Measurements from ENCODE around the gene SEMA4G. TPM values are rescaled to one million over a fixed set of nuclear protein-coding genes. Genes with fewer than 3 reads are reported as not detected.

Gene SEMA4G
- total RNA-seq, 4 donors from 2014 or later = 0.66 to 2.5 (median 1.4) TPM

DNA sequence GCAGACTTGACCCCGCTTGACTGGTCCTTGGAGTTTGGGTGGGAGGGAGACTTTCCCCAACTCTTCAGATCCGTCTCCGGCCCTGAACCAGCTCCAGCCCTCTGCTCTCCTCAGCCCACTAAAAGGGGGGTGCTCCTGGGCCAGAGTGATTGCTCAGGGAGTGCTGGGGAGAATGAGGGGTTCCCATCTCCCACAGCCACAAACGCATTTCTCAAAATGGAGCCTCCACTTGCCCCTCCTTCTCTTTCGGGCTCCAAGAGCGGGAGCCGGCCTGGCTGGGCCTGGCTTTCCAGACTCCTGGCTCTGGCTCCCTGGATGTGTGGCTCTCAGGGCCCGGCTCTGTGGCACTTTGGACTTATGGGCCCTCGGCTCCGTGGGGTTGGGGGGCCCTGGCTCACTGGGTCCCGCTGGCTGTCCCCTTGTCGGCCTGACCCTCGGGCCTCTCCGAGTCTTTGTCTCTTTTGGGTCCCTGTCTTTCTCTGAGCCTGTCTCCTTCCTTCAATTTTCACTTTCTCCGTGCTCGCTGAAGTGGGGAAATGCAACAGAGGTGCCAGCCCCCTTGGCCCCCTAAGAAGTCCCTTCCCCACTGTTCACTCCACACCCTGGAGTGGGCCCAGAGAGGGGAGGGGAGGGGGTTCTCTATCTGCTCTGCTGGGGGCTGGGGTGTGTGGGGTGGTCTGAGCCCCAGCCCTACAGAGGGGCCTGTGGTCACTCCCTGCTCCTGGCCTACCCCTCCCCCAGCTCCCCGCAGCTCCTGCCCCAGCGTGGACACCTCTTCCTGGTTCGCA, 31.0 kb downstream of the SEMA4G start:
- no peak for DNase-seq (ENCODE audit: extremely low spot score)
- under 1% methylated on average over 14 of the region's 19 CpGs for WGBS

DNA sequence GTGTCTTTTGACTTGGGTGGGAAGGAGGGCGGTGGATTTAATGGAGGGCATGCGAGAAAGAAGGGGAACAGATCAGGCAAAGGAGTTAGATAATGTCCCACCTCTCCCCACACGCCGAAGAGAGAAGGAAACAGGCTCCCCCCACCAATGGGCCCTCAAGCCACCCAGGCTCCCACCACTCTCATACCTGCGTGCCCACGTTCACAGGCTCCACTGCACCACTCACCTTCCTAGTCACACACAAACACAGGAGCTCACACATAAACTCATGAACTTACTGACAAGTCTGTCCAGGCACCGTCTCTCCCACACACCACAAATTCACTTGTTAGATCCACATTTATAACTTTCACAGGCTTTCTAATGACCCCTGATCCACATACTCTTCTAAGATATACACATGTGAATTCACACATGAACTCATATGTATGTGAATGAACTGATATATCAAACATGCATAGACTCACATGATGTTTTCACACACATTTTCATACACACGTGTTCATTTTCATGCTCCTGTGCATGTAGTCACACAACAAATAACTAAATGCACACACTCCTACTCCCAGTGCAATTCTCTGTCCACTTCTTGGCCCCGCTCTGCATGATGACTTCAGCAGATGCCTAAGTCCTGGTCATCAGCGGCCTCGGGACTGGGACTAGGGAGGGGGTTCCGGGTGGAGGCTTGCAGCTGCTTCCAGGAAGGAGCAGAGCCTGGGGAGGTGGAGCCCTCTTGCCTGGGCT, 31.8 kb downstream of the SEMA4G start:
- H3K4me3 ChIP-seq = peak overlapping the region; percentile 79 to 93 (median 84)
- no peaks in the 10 kb centered on the region for H3K9me3 ChIP-seq
- TF ChIP-seq, protein P1, sequence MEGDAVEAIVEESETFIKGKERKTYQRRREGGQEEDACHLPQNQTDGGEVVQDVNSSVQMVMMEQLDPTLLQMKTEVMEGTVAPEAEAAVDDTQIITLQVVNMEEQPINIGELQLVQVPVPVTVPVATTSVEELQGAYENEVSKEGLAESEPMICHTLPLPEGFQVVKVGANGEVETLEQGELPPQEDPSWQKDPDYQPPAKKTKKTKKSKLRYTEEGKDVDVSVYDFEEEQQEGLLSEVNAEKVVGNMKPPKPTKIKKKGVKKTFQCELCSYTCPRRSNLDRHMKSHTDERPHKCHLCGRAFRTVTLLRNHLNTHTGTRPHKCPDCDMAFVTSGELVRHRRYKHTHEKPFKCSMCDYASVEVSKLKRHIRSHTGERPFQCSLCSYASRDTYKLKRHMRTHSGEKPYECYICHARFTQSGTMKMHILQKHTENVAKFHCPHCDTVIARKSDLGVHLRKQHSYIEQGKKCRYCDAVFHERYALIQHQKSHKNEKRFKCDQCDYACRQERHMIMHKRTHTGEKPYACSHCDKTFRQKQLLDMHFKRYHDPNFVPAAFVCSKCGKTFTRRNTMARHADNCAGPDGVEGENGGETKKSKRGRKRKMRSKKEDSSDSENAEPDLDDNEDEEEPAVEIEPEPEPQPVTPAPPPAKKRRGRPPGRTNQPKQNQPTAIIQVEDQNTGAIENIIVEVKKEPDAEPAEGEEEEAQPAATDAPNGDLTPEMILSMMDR (IDR thresholded peaks at IDR 0.05) = peak in 1 of 3 experiments; percentile 21
- TF ChIP-seq POLR2A (IDR thresholded peaks at IDR 0.05; ENCODE audit: low read depth) (peak; percentile 63), POLR2AphosphoS5 (IDR thresholded peaks at IDR 0.05) (peak; percentile 98 to 99), EP300 (IDR thresholded peaks at IDR 0.05) (no peak)
- whole genome bisulfite sequencing = 13% methylated on average over 12 of the region's 12 CpGs
- H3K27me3 ChIP-seq = no peaks in the 10 kb centered on the region
- H3K36me3 ChIP-seq = peaks cover 16 to 39% (median 36%) of the 10 kb centered on the region in 4 donors
- H3K4me1 ChIP-seq = peaks cover 51 to 87% (median 73%) of the 10 kb centered on the region in 4 donors
- intact Hi-C loops (cut with DNase I) = no loop called here
- peak; percentile 97 for DNase-seq (ENCODE audit: extremely low spot score)
- H3K27ac ChIP-seq (replicated peaks in 1 of 4) = peak overlapping the region; percentile 98 to 100 (median 100)

More for the DNA sequence above, 31.0 kb downstream of the SEMA4G start:
- H3K36me3 ChIP-seq = peaks cover 9 to 31% (median 28%) of the 10 kb centered on the region in 4 donors
- no peaks in the 10 kb centered on the region for H3K9me3 ChIP-seq
- TF ChIP-seq POLR2A (IDR thresholded peaks at IDR 0.05; ENCODE audit: low read depth) = no peak
- TF ChIP-seq, protein P1 (IDR thresholded peaks at IDR 0.05) = no peak
- no peak for TF ChIP-seq EP300 (IDR thresholded peaks at IDR 0.05)
- TF ChIP-seq POLR2AphosphoS5 (IDR thresholded peaks at IDR 0.05) = no peak
- H3K27ac ChIP-seq (replicated peaks in 1 of 4) = peak overlapping the region; percentile 98 to 100 (median 100)
- H3K27me3 ChIP-seq = no peaks in the 10 kb centered on the region
- intact Hi-C loops (cut with DNase I) = no loop called here
- H3K4me1 ChIP-seq = peaks cover 50 to 81% (median 70%) of the 10 kb centered on the region in 4 donors
- H3K4me3 ChIP-seq = peak overlapping the region; percentile 79 to 93 (median 84)

- H3K4me1 ChIP-seq = peaks cover 46 to 86% (median 71%) of the 10 kb centered on the region in 4 donors
- peak overlapping the region; percentile 98 to 100 (median 100) for H3K27ac ChIP-seq (replicated peaks in 1 of 4)
- DNase-seq (ENCODE audit: extremely low spot score) = no peak
- TF ChIP-seq, protein P1 (IDR thresholded peaks at IDR 0.05) = no peak
- TF ChIP-seq POLR2A (IDR thresholded peaks at IDR 0.05; ENCODE audit: low read depth) (no peak), POLR2AphosphoS5 (IDR thresholded peaks at IDR 0.05) (no peak), EP300 (IDR thresholded peaks at IDR 0.05) (no peak)
- H3K9me3 ChIP-seq = no peaks in the 10 kb centered on the region
- H3K27me3 ChIP-seq = no peaks in the 10 kb centered on the region
- peaks cover 16 to 44% (median 41%) of the 10 kb centered on the region in 4 donors for H3K36me3 ChIP-seq
- intact Hi-C loops (cut with DNase I) = no loop called here
- 0% methylated on average over 3 of the region's 5 CpGs for WGBS
- H3K4me3 ChIP-seq = peak overlapping the region; percentile 79 to 93 (median 84)
These were observed 32.3 kb downstream of the SEMA4G start for GRCh38 chr10:101001659-101002035.

DNA sequence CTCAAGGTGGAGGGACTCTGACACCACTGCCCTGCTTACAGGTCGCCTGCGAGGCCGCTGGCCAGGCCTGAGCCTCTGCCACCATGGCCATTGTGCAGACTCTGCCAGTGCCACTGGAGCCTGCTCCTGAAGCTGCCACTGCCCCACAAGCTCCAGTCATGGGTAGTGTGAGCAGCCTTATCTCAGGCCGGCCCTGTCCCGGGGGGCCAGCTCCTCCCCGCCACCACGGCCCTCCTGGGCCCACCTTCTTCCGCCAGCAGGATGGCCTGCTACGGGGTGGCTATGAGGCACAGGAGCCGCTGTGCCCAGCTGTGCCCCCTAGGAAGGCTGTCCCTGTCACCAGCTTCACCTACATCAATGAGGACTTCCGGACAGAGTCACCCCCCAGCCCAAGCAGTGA, 33.2 kb downstream of the SEMA4G start:
- 89% methylated on average over 8 of the region's 11 CpGs for WGBS
- Histone ChIP-seq H3K27me3 (no peaks in the 10 kb centered on the region), H3K4me3 (no peak overlapping the region), H3K27ac (replicated peaks in 1 of 4) (peak overlapping the region; percentile 98 to 100 (median 100)), H3K4me1 (peaks cover 50 to 88% (median 74%) of the 10 kb centered on the region in 4 donors), H3K9me3 (no peaks in the 10 kb centered on the region), H3K36me3 (peaks cover 16 to 52% (median 50%) of the 10 kb centered on the region in 4 donors)
- no peak for DNase-seq (ENCODE audit: extremely low spot score)
- TF ChIP-seq, protein P1 (IDR thresholded peaks at IDR 0.05) = no peak
- TF ChIP-seq POLR2AphosphoS5 (IDR thresholded peaks at IDR 0.05) = no peak
- intact Hi-C loops (cut with DNase I) = no loop called here
